HepG2 (cell line): ENCODE results near the gene PRKN. TPM values are rescaled to one million over a fixed set of nuclear protein-coding genes. Genes with fewer than 3 reads are reported as not detected.

Experiments used
- ATAC-seq: fragments of 200-7000 bp; cut with Tn5 transposase; 3 replicates; pipeline ENCODE4 v1.9.1; 2020; ENCODE audit warnings: mild to moderate bottlenecking, moderate library complexity
- BruUV-seq: library from RNA; stranded (reverse); fragments of 400-500 nt; replicated peaks from 2 replicates; lab custom pipeline; 2021; lab: Mats Ljungman, UMichigan
- CTCF ChIA-PET: fragments of 300-600 bp; formaldehyde crosslinking; extraction: SDS; loops from one replicate; lab custom pipeline; 2021; ENCODE audit warnings: low total read pairs, inconsistent platforms, low intra/inter-chr PET ratio; lab: Yijun Ruan, JAX
- POLR2A ChIA-PET: fragments of 350-600 bp; sonication (Branson Sonifier 250); formaldehyde crosslinking; loops from one replicate; lab custom pipeline; 2020; ENCODE audit warnings: antibody characterized with exemption, inconsistent platforms; lab: Yijun Ruan, JAX
- DNase-seq: peaks from one replicate; pipeline ENCODE4 v3.0.0-alpha.2; 2015; ENCODE audit warnings: low spot score
- FAIRE-seq: peaks from 3 replicates; lab custom pipeline; 2011; peaks lifted over from hg19 to GRCh38; lab: Jason Lieb, UNC
- H2AFZ ChIP-seq: one replicate; pipeline ENCODE4 v1.6.1; 2011; ENCODE audit warnings: low read length, inconsistent platforms
- H3K27ac ChIP-seq: fragments of 300-600 bp; 3 replicates; pipeline ENCODE4 v1.8.0; 2011; ENCODE audit warnings: mixed run types, mild to moderate bottlenecking, mixed read lengths, low read length, inconsistent platforms; ENCODE audit not compliant: insufficient read depth; ENCODE audit errors: extremely low read length
- H3K27me3 ChIP-seq, 2 experiments: fragments of 200-600 bp in 1 of 2; 2 replicates in 1 of 2; 3 replicates in 1 of 2; pipeline versions ENCODE4 v1.6.0 to v1.8.0; 2011; ENCODE audit warnings: low read length in 2 of 2, mild to moderate bottlenecking in 2 of 2, moderate library complexity in 2 of 2, inconsistent platforms in 1 of 2; ENCODE audit not compliant: insufficient read depth in 2 of 2, control insufficient read depth in 1 of 2
- H3K36me3 ChIP-seq, 2 experiments: fragments of 200-600 bp in 1 of 2; replicated peaks in 1 of 2; 2 replicates in 1 of 2; 3 replicates in 1 of 2; pipeline versions ENCODE4 v1.5.1 to v1.8.0; 2011; ENCODE audit warnings: low read length in 2 of 2, inconsistent platforms in 1 of 2; ENCODE audit not compliant: insufficient read depth in 2 of 2, control insufficient read depth in 1 of 2
- H3K4me1 ChIP-seq: 2 replicates; pipeline ENCODE4 v1.5.1; 2012; ENCODE audit warnings: low read length, inconsistent platforms; ENCODE audit not compliant: insufficient read depth
- H3K4me2 ChIP-seq: 2 replicates; pipeline ENCODE4 v1.6.0; 2011; ENCODE audit warnings: low read depth, low read length, inconsistent platforms
- H3K4me3 ChIP-seq, 3 experiments: fragments of 200-600 bp in 1 of 3; sonication (generic), shearing (Covaris generic) in 1 of 3; replicated peaks in 1 of 3; 2 replicates each; pipeline ENCODE4 v1.5.1; 2011 to 2016; ENCODE audit warnings: low read length in 3 of 3, inconsistent platforms in 2 of 3, low read depth in 2 of 3, mild to moderate bottlenecking in 2 of 3, control low read depth in 1 of 3, mixed read lengths in 1 of 3; ENCODE audit not compliant: insufficient read depth in 1 of 3
- H3K79me2 ChIP-seq: one replicate; pipeline ENCODE4 v1.6.1; 2011; ENCODE audit warnings: low read length, inconsistent platforms; ENCODE audit not compliant: insufficient read depth
- H3K9ac ChIP-seq: 2 replicates; pipeline ENCODE4 v1.6.0; 2011; ENCODE audit warnings: mild to moderate bottlenecking, low read depth, low read length, inconsistent platforms; ENCODE audit not compliant: insufficient read depth
- H3K9me3 ChIP-seq: 2 replicates; pipeline ENCODE4 v1.5.1; 2012; ENCODE audit warnings: mild to moderate bottlenecking, low read length
- H4K20me1 ChIP-seq: 2 replicates; pipeline ENCODE4 v1.6.0; 2011; ENCODE audit warnings: inconsistent platforms, mild to moderate bottlenecking, low read length, moderate library complexity; ENCODE audit not compliant: insufficient read depth
- NFE2L1 ChIP-seq: sonication (generic); formaldehyde crosslinking; IDR thresholded peaks from 2 replicates; pipeline ENCODE4 v1.4.0; 2020; ENCODE audit warnings: missing genetic modification reagents, mild to moderate bottlenecking, borderline replicate concordance
- NR3C1 ChIP-seq: sonication (generic); formaldehyde crosslinking; IDR thresholded peaks from 2 replicates; pipeline ENCODE4 v1.4.0; 2020; ENCODE audit warnings: missing genetic modification reagents
- PAXIP1 ChIP-seq: sonication (generic); formaldehyde crosslinking; conservative IDR thresholded peaks from 2 replicates; pipeline ENCODE4 v1.4.0; 2020; ENCODE audit warnings: mild to moderate bottlenecking, missing genetic modification reagents, moderate library complexity
- PPARG ChIP-seq: conservative IDR thresholded peaks from 2 replicates; pipeline ENCODE4 v1.6.1; 2016; ENCODE audit warnings: missing biosample characterization, missing genetic modification reagents
- ZFP37 ChIP-seq: sonication (generic); formaldehyde crosslinking; IDR thresholded peaks from 2 replicates; pipeline ENCODE4 v1.4.0; 2020; ENCODE audit warnings: missing genetic modification reagents, borderline replicate concordance
- in situ Hi-C: cut with HindIII; loops from 2 replicates; pipeline ENCODE4 v1.10.0; 2017; ENCODE audit warnings: low pct_unique_long_range_greater_than_20kb; ENCODE audit not compliant: extremely low pct_ligation_motif_present
- intact Hi-C: fragments of 100-400 bp; cut with micrococcal nuclease; formaldehyde crosslinking; loops from one replicate; pipeline ENCODE4 v1.10.0; 2022; ENCODE audit not compliant: unreplicated experiment
- polyA plus RNA-seq, 8 experiments: library from polyadenylated mRNA; depleted of rRNA in 3 of 8; stranded (reverse) in 7 of 8; unstranded in 1 of 8; fragments of >200 nt; fragmentation: Illumina TruSeq in 4 of 8; extraction: Trizol in 4 of 8; gene quantifications; 2 replicates each; pipeline versions ENCODE4 v1.2.1 to v1.2.3, GENCODE V29; 2011 to 2016; ENCODE audit warnings: low read depth in 4 of 8, missing spikeins in 1 of 8, mixed read lengths in 1 of 8; ENCODE audit not compliant: insufficient read depth in 1 of 8
- total RNA-seq, 5 experiments: library from RNA; depleted of rRNA; stranded (reverse); fragments of >200 nt; fragmentation: Illumina TruSeq; extraction: Trizol; gene quantifications; 2 replicates each; pipeline ENCODE4 v1.2.3, GENCODE V29; 2016; ENCODE audit warnings: low read depth in 1 of 5

Gene PRKN
- total and polyA plus RNA-seq, 2 of the 13 experiments (the other 11 are each of a cell fraction or from before 2014, with no cell fraction given): 0.31 to 0.44 TPM

GRCh38 chr6:162772466-162772865 lies 44.9 kb upstream of the PRKN start:
- in situ Hi-C loops: no loop called here

More at GRCh38 chr6:162772466-162772865, 44.9 kb upstream of the PRKN start:
- no peaks in the 10 kb centered on the region for H3K27me3 ChIP-seq
- H3K4me3 ChIP-seq: no peak overlapping the region
- ChIA-PET CTCF (no interaction called here), POLR2A (no interaction called here)
- no peaks in the 10 kb centered on the region for H3K36me3 ChIP-seq
- H3K9ac ChIP-seq: no peak overlapping the region
- intact Hi-C loops: no loop called here
- H3K4me2 ChIP-seq: no peak overlapping the region
- ATAC-seq: no peak
- H4K20me1 ChIP-seq: no peaks in the 10 kb centered on the region
- TF ChIP-seq PPARG (CRISPR knock-in tag) (no peak), PAXIP1 (CRISPR knock-in tag) (no peak), ZFP37 (CRISPR knock-in tag) (no peak), NFE2L1 (CRISPR knock-in tag) (no peak), NR3C1 (CRISPR knock-in tag) (no peak)
- no TSS peak for BruUV-seq
- H3K79me2 ChIP-seq: no peaks in the 10 kb centered on the region
- peaks cover 22% of the 10 kb centered on the region for H3K9me3 ChIP-seq
- no peaks in the 10 kb centered on the region for H3K4me1 ChIP-seq
- no peak overlapping the region for H3K27ac ChIP-seq
- no peak overlapping the region for H2AFZ ChIP-seq
- FAIRE-seq: no peak
- no peak for DNase-seq
